ENCODE data around the gene SOX6.

The SOX6 gene

DNA sequence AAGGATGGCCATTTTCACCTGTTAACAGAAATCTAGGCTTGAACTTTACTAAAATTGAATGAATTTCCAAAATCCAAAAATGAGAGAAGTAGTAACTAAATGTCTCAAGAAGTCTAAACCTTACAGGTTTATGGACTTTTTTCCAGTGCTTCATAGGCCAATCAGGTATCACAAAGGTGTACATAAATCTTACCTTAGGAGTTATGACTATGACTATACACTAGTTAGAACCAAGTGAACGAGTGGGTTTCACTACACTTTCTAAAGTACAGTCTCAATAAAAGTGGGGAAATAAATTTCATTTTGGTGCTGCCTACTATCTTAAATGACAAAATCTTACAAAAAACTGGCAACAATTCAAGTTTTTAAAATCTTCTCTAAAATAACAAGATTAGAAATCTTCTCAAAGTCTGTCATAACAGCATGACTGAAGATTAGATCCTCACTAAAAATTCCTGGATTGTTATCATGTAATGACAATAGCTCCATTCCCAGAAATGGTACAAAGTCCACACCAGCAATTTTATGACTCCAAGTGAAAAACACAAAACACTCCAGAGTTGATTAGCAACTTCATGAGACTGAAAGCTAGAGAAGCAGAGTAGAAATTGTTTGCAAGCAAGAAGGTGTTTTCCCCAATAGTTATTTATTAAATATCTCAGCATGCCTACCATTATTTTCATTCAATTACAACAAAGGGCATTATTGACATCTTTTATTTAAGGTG lies 20.9 kb downstream of the SOX6 start:
- H3K4me3 ChIP-seq (ENCODE audit: low read length), result no peak overlapping the region
- TF ChIP-seq, protein P1, sequence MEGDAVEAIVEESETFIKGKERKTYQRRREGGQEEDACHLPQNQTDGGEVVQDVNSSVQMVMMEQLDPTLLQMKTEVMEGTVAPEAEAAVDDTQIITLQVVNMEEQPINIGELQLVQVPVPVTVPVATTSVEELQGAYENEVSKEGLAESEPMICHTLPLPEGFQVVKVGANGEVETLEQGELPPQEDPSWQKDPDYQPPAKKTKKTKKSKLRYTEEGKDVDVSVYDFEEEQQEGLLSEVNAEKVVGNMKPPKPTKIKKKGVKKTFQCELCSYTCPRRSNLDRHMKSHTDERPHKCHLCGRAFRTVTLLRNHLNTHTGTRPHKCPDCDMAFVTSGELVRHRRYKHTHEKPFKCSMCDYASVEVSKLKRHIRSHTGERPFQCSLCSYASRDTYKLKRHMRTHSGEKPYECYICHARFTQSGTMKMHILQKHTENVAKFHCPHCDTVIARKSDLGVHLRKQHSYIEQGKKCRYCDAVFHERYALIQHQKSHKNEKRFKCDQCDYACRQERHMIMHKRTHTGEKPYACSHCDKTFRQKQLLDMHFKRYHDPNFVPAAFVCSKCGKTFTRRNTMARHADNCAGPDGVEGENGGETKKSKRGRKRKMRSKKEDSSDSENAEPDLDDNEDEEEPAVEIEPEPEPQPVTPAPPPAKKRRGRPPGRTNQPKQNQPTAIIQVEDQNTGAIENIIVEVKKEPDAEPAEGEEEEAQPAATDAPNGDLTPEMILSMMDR (IDR thresholded peaks at IDR 0.05; ENCODE audit: insufficient read depth, low read depth, low read length, missing control alignments), result no peak
- no peak for DNase-seq (ENCODE audit: low read depth)

DNA sequence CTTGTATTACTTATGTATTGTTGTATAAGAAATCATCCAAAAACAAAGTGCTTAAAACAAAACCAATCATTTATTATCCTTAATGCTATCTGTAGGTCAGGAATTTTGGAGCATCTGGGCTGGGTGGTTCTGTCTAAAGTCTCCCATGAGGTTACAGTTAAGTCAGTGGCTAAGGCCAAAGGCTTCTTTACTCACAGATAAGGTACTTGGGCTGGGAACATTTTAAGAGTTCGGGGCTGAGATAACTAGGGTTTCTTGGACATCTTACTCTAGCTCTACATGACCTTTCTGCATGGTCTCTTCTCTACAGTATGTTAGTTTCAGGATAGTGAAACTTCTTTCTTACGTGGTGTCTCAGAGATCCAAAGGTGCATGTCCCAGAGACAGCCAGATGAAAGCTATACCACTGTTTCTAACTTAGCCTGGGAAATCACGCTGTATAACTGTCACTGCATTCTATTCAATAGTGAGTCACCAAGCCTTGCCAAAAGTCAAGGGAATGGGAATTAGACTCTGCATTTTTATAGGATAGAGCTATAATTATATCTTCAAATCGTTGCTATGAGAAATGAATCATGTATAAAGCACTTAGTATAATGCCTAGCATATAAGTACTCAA lies 29.6 kb downstream of the SOX6 start:
- no peak for DNase-seq (ENCODE audit: low read depth)
- TF ChIP-seq, protein P1 (IDR thresholded peaks at IDR 0.05; ENCODE audit: insufficient read depth, low read depth, low read length, missing control alignments), result no peak

DNA sequence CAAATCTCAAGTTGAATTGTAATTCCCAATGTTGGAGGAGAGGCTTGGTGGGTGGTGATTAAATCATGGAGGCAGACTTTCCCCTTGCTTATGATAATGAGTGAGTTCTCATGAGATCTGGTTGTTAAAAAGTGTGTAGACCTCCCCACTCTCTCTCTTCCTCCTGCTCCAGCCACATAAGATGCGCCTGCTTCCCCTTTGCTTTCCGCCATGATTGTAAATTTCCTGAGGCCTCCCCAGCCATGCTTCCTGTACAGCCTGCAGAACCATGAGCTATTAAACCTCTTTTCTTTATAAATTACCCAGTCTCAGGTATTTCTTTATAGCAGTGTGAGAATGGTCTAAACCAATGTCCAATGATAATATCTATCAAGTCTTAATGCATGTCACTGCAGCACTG lies 34.2 kb downstream of the SOX6 start:
- H3K4me3 ChIP-seq (ENCODE audit: low read length), result no peak overlapping the region
- DNase-seq (ENCODE audit: low read depth), result no peak
- TF ChIP-seq, protein P1 (IDR thresholded peaks at IDR 0.05; ENCODE audit: insufficient read depth, low read depth, low read length, missing control alignments), result no peak

More for the DNA sequence above, 29.6 kb downstream of the SOX6 start:
- no peak overlapping the region for H3K4me3 ChIP-seq (ENCODE audit: low read length)

DNA sequence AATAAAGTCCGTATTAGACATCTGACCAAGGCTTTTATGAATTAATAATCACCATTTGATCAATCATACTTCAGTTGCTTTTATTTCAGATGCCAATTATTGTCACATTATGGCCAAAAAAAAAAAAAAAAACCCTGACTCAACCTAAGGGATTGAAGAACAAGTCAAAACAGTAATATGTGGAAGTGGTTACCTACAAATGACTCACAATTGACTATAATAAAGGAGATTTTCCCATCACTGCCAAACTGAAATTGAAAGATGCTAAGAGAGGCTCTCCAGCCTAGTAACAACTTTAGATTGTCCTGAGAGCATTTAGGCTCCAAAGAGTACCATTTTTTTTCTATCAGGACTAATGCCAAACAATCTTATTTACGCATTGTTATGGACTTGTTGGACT lies 35.2 kb downstream of the SOX6 start:
- peak; percentile 68 for DNase-seq (ENCODE audit: low read depth)
- TF ChIP-seq, protein P1 (IDR thresholded peaks at IDR 0.05; ENCODE audit: insufficient read depth, low read depth, low read length, missing control alignments), result no peak
- H3K4me3 ChIP-seq (ENCODE audit: low read length), result no peak overlapping the region

DNA sequence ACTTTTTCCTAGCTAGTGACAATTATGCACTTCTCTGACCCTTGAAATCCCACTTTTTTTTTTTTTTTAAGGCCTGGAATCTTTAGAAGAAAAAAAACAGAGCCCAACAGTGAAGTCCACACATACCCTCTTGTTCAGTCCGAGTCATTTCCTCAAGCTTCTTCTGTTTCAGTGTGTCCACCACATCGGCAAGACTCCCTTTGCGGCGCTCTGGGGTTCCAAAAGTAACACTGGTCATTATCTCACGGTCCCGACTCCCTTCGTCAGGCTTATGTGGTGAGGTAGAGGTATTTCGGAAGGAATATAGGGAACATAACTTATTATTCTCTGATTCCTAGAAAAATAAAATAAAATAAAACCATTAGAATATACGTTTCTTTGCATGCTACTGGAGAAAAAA lies 38.0 kb downstream of the SOX6 start:
- no peak overlapping the region for H3K4me3 ChIP-seq (ENCODE audit: low read length)
- DNase-seq (ENCODE audit: low read depth), result no peak
- TF ChIP-seq, protein P1 (IDR thresholded peaks at IDR 0.05; ENCODE audit: insufficient read depth, low read depth, low read length, missing control alignments), result no peak

DNA sequence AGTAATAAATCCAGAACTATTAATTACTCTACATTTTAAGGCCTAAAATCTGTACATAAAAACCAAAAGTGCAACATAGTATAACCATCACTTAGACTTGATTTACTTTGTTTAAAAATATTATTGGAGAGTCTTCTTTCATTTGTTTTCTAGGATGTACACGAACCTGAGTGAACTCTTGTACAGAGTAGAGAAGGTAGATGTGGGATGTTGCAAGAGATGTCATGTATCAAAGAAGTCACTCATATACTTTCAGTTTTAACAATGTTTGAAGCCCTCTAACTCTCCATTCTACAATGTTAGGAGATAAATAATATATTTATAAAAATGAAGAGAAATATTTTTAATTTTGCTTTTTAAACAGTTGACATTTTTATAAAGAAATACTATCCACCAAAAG lies 38.6 kb downstream of the SOX6 start:
- H3K4me3 ChIP-seq (ENCODE audit: low read length), result no peak overlapping the region
- TF ChIP-seq, protein P1 (IDR thresholded peaks at IDR 0.05; ENCODE audit: insufficient read depth, low read depth, low read length, missing control alignments), result no peak
- no peak for DNase-seq (ENCODE audit: low read depth)

DNA sequence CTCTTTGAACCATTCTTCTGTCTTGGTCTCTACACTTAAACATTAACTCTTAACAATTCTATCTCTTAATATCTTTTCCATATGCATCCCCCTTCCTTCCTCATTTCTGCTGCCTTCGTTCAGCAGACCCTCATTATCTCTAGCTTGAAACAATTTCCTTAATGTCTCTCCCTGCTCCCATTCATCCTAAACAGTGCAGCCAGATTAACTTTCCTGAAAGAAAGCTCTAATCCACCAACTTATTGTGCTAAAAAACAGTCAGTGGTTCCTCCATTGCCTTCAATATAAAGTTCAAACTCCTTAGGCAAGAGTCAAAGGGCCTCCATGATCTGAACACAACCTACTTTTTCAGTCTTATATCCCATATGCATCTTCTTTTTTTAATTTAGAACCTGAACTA lies 42.5 kb downstream of the SOX6 start:
- no peak for DNase-seq (ENCODE audit: low read depth)
- TF ChIP-seq, protein P1 (IDR thresholded peaks at IDR 0.05; ENCODE audit: insufficient read depth, low read depth, low read length, missing control alignments), result no peak
- no peak overlapping the region for H3K4me3 ChIP-seq (ENCODE audit: low read length)
